ENCODE measurements around the gene PDC. TPM values are rescaled to one million over a fixed set of nuclear protein-coding genes. Genes with fewer than 3 reads are reported as not detected.

The PDC gene
- polyA plus RNA-seq, 1 donor (not counting 4 experiments of a cell fraction or from before 2014, with no cell fraction given) = not detected

DNA sequence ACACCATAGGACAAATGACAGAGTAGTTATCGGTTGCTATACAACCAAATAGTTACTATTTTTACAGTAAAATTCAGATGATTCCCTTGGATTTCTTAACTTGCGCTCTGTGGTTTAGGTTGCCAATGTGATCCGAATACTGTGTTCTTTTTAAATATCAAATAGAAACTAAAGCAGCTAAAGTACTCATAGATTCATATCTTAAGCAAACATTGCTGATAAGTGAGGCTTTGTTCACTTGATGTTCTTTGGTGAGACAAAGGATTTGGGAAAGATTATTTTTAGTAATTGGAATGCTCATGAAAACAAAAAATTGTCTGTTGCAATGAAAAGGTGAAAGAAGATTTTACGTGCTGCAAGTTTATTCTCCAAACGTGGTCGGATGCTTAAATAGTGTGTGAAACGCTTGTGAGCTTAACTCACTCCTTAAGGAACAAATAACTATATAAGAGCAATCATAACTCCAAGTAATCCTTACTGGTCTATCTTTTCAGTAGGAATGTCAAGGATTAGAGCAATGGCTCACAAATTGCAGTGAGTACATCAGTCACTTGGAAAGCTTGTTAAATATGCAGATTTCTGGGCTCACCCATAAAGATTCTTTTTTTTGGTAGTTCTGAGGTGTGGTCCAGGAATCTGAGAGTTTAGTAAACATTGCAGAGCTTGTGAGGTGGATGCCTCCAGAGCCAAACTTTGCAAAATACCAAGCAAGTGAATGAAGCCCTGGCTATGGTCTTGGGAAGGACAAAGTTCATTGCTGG is 31.8 kb upstream of the PDC start:
- Histone ChIP-seq H3K4me3 (ENCODE audit: control insufficient read depth in 2 of 3, extremely low read depth in 1 of 3, insufficient read depth in 2 of 3, low read depth in 1 of 3, low read length in 3 of 3) (peak overlapping the region in 1 of 3 experiments; percentile 14), H3K9me1 (ENCODE audit: control insufficient read depth, extremely low read depth, insufficient read depth, low read length) (no peaks in the 10 kb centered on the region), H3K79me2 (ENCODE audit: control insufficient read depth, insufficient read depth, low read length) (no peaks in the 10 kb centered on the region), H3K9me3 (ENCODE audit: control insufficient read depth, low read depth, low read length) (no peaks in the 10 kb centered on the region), H3K27me3 (ENCODE audit: control insufficient read depth, extremely low read depth, insufficient read depth, low read length) (no peaks in the 10 kb centered on the region), H3K36me3 (ENCODE audit: control insufficient read depth in 2 of 2, extremely low read depth in 1 of 2, insufficient read depth in 2 of 2, low read length in 2 of 2) (no peaks in the 10 kb centered on the region), H3K4me2 (ENCODE audit: control insufficient read depth, extremely low read depth, insufficient read depth, low read depth, low read length) (peak overlapping the region; percentile 32), H3K27ac (ENCODE audit: control insufficient read depth, insufficient read depth, low read length) (no peak overlapping the region), H2AFZ (ENCODE audit: control insufficient read depth, low read length) (peak overlapping the region; percentile 40), H3K4me1 (ENCODE audit: control insufficient read depth, extremely low read depth, insufficient read depth, low read length) (peaks cover 15% of the 10 kb centered on the region), H3K9ac (ENCODE audit: control insufficient read depth, extremely low read depth, insufficient read depth, low read length) (no peak overlapping the region), H4K20me1 (ENCODE audit: control insufficient read depth, extremely low read depth, insufficient read depth, low read length) (no peaks in the 10 kb centered on the region)
- TF ChIP-seq, protein P1, sequence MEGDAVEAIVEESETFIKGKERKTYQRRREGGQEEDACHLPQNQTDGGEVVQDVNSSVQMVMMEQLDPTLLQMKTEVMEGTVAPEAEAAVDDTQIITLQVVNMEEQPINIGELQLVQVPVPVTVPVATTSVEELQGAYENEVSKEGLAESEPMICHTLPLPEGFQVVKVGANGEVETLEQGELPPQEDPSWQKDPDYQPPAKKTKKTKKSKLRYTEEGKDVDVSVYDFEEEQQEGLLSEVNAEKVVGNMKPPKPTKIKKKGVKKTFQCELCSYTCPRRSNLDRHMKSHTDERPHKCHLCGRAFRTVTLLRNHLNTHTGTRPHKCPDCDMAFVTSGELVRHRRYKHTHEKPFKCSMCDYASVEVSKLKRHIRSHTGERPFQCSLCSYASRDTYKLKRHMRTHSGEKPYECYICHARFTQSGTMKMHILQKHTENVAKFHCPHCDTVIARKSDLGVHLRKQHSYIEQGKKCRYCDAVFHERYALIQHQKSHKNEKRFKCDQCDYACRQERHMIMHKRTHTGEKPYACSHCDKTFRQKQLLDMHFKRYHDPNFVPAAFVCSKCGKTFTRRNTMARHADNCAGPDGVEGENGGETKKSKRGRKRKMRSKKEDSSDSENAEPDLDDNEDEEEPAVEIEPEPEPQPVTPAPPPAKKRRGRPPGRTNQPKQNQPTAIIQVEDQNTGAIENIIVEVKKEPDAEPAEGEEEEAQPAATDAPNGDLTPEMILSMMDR (optimal IDR thresholded peaks at IDR 0.05 in 1 of 3, IDR thresholded peaks at IDR 0.05 in 1 of 3, conservative IDR thresholded peaks at IDR 0.05 in 1 of 3; ENCODE audit: extremely low read depth in 1 of 3, insufficient read depth in 2 of 3, low read length in 3 of 3) = no peak
- TF ChIP-seq EZH2 (IDR thresholded peaks at IDR 0.05; ENCODE audit: low read length) = no peak
- dilution Hi-C loops (cut with MboI; ENCODE audit: extremely low pct_ligation_motif_present, low sequenced_read_pairs) = no loop called here
- DNase-seq (ENCODE audit: low read depth, low spot score) (no peak), FAIRE-seq (no peak)

DNA sequence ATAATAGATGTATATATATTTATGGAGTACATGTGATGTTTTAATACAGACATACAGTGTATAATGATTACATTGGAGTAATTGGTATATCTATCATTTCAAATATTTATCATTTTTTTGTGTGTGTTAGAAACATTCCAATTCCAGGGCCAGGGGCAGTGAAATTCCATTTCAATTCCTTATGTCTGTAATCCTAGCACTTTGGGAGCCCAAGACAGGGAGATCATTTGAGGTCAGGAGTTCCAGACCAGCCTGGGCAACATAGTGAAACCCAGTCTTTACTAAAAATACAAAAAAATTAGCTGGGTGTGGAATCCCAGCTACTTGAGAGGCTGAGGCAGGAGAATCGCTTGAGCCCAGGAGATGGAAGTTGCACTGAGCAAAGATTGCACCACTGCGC is 30.4 kb upstream of the PDC start:
- Histone ChIP-seq H3K4me1 (ENCODE audit: control insufficient read depth, extremely low read depth, insufficient read depth, low read length) (peaks cover 15% of the 10 kb centered on the region), H2AFZ (ENCODE audit: control insufficient read depth, low read length) (no peak overlapping the region), H3K4me2 (ENCODE audit: control insufficient read depth, extremely low read depth, insufficient read depth, low read depth, low read length) (no peak overlapping the region), H3K27ac (ENCODE audit: control insufficient read depth, insufficient read depth, low read length) (no peak overlapping the region), H3K27me3 (ENCODE audit: control insufficient read depth, extremely low read depth, insufficient read depth, low read length) (no peaks in the 10 kb centered on the region), H3K4me3 (ENCODE audit: control insufficient read depth in 2 of 3, extremely low read depth in 1 of 3, insufficient read depth in 2 of 3, low read depth in 1 of 3, low read length in 3 of 3) (no peak overlapping the region), H3K9me3 (ENCODE audit: control insufficient read depth, low read depth, low read length) (no peaks in the 10 kb centered on the region), H3K79me2 (ENCODE audit: control insufficient read depth, insufficient read depth, low read length) (no peaks in the 10 kb centered on the region), H3K9ac (ENCODE audit: control insufficient read depth, extremely low read depth, insufficient read depth, low read length) (no peak overlapping the region), H4K20me1 (ENCODE audit: control insufficient read depth, extremely low read depth, insufficient read depth, low read length) (no peaks in the 10 kb centered on the region), H3K36me3 (ENCODE audit: control insufficient read depth in 2 of 2, extremely low read depth in 1 of 2, insufficient read depth in 2 of 2, low read length in 2 of 2) (no peaks in the 10 kb centered on the region), H3K9me1 (ENCODE audit: control insufficient read depth, extremely low read depth, insufficient read depth, low read length) (no peaks in the 10 kb centered on the region)
- DNase-seq (ENCODE audit: low read depth, low spot score) (no peak), FAIRE-seq (no peak)
- dilution Hi-C loops (cut with MboI; ENCODE audit: extremely low pct_ligation_motif_present, low sequenced_read_pairs) = no loop called here
- TF ChIP-seq EZH2 (IDR thresholded peaks at IDR 0.05; ENCODE audit: low read length) = no peak
- TF ChIP-seq, protein P1 (optimal IDR thresholded peaks at IDR 0.05 in 1 of 3, IDR thresholded peaks at IDR 0.05 in 1 of 3, conservative IDR thresholded peaks at IDR 0.05 in 1 of 3; ENCODE audit: extremely low read depth in 1 of 3, insufficient read depth in 2 of 3, low read length in 3 of 3) = no peak

All from keratinocyte (primary cell).